ENCODE data around the gene KCNQ1. TPM values are rescaled to one million over a fixed set of nuclear protein-coding genes. Genes with fewer than 3 reads are reported as not detected.

KCNQ1 gene
- total and polyA plus RNA-seq, 2 donors (not counting 1 experiment from before 2014, with no cell fraction given), result 21.5 to 28.8 TPM

DNA sequence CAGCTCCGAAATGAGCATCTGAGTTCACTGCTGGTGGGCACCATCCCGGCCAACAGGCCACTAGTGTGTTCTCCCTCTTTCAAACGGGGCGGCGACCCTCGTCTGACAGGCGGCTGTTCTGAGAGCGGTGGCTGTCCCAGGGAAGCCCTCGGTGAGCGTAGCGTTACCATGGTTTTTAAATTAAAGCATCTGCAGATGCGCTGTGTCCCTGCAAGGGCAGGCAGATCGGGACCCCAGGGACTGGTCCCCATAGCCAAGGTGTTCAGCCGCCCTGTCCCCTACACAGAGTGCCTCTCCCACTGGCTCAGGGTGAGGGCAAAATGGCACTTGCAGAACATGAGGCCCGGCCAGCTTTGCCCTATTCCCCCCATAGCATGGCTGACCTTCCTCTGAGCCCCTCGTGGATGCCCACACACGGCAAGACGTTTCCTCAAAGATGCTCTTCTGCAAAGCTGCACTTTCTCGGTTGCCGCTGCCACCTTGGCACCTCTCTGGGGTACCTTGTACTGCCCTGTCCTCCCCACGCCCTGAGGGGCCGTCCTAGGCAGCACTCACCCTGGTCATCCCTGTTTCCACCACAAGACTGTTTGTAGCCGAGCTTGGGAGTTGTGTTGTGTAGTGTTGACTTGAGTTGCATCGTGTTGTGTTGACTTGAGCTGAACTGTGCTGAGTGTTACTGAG is 306.9 kb downstream of the KCNQ1 start:
- no peak overlapping the region for H3K4me3 Mint-ChIP-seq
- Histone ChIP-seq H3K4me1 (ENCODE audit: control insufficient read depth in 2 of 2, insufficient read depth in 2 of 2, low read length in 2 of 2) (no peaks in the 10 kb centered on the region), H2AFZ (ENCODE audit: insufficient read depth, low read depth, low read length, poor library complexity, severe bottlenecking) (no peak overlapping the region), H3K4me3 (ENCODE audit: control extremely low read depth in 1 of 5, extremely low read depth in 1 of 5, insufficient read depth in 1 of 5, low read depth in 2 of 5, low read length in 4 of 5) (no peak overlapping the region), H3K27ac (ENCODE audit: low read length in 2 of 2) (no peak overlapping the region), H3K36me3 (replicated peaks in 1 of 2; ENCODE audit: control extremely low read depth in 1 of 2, control insufficient read depth in 1 of 2, extremely low read depth in 1 of 2, insufficient read depth in 2 of 2, low read length in 1 of 2) (no peaks in the 10 kb centered on the region), H3K9me3 (ENCODE audit: control extremely low read depth in 1 of 3, control insufficient read depth in 2 of 3, insufficient read depth in 1 of 3, low read length in 2 of 3) (peaks cover 0 to 34% (median 8%) of the 10 kb centered on the region in 3 donors), H3K4me2 (replicated peaks; ENCODE audit: low read depth, low read length, poor library complexity, severe bottlenecking) (no peak overlapping the region), H4K20me1 (ENCODE audit: control insufficient read depth, insufficient read depth, low read length, poor library complexity, severe bottlenecking) (no peaks in the 10 kb centered on the region), H3K79me2 (ENCODE audit: control insufficient read depth, insufficient read depth, low read length) (no peaks in the 10 kb centered on the region), H3K27me3 (replicated peaks in 1 of 4; ENCODE audit: control extremely low read depth in 1 of 4, control insufficient read depth in 3 of 4, insufficient read depth in 4 of 4, low read length in 3 of 4) (no peaks in the 10 kb centered on the region), H3K9ac (ENCODE audit: low read length) (no peak overlapping the region)
- no peaks in the 10 kb centered on the region for H3K4me1 Mint-ChIP-seq
- H3K27ac Mint-ChIP-seq, result no peak overlapping the region
- no peaks in the 10 kb centered on the region for H3K9me3 Mint-ChIP-seq (ENCODE audit: insufficient read depth)
- no peak for TF ChIP-seq EZH2 (IDR thresholded peaks at IDR 0.05; ENCODE audit: borderline replicate concordance, insufficient read depth, low read depth, low read length, poor library complexity, severe bottlenecking)
- TF ChIP-seq, protein P1, sequence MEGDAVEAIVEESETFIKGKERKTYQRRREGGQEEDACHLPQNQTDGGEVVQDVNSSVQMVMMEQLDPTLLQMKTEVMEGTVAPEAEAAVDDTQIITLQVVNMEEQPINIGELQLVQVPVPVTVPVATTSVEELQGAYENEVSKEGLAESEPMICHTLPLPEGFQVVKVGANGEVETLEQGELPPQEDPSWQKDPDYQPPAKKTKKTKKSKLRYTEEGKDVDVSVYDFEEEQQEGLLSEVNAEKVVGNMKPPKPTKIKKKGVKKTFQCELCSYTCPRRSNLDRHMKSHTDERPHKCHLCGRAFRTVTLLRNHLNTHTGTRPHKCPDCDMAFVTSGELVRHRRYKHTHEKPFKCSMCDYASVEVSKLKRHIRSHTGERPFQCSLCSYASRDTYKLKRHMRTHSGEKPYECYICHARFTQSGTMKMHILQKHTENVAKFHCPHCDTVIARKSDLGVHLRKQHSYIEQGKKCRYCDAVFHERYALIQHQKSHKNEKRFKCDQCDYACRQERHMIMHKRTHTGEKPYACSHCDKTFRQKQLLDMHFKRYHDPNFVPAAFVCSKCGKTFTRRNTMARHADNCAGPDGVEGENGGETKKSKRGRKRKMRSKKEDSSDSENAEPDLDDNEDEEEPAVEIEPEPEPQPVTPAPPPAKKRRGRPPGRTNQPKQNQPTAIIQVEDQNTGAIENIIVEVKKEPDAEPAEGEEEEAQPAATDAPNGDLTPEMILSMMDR (IDR thresholded peaks at IDR 0.05), result no peak
- 89% methylated on average over 23 of the region's 24 CpGs for WGBS (ENCODE audit: insufficient coverage)
- intact Hi-C loops (cut with micrococcal nuclease), result no loop called here
- ATAC-seq (ENCODE audit: low read depth) (no peak), DNase-seq (no peak)
- no peaks in the 10 kb centered on the region for H3K27me3 Mint-ChIP-seq
- CTCF ChIA-PET, result no interaction called here
- POLR2A ChIA-PET, result no interaction called here

DNA sequence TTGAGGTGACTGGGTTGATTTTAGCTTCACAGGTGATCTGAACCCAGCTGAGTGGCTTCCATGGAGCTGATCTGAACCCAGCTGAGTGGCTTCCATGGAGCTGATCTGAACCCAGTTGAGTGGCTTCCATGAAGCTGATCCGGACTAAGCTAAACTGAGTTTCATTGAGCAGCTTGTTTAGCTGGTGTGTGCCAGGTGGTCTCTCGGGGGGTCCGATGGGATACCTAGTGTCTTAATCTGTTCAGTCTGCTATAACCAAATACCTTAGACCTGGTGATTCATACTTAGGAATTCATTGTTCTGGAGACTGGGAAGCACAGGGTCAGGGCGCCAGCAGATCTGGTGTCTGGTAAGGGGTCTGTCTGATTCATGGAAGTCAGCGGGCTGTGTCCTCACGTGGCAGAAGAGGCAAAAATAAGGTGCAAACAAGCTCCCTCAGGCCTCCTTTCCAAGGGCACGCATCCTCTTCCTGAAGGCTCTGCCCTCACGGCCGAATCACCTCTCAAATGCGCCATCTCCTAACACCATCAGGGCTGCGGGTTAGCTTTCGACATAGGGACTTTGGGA is 307.5 kb downstream of the KCNQ1 start:
- no peak for TF ChIP-seq EZH2 (IDR thresholded peaks at IDR 0.05; ENCODE audit: borderline replicate concordance, insufficient read depth, low read depth, low read length, poor library complexity, severe bottlenecking)
- TF ChIP-seq, protein P1 (IDR thresholded peaks at IDR 0.05), result no peak
- Histone ChIP-seq H3K4me1 (ENCODE audit: control insufficient read depth in 2 of 2, insufficient read depth in 2 of 2, low read length in 2 of 2) (no peaks in the 10 kb centered on the region), H4K20me1 (ENCODE audit: control insufficient read depth, insufficient read depth, low read length, poor library complexity, severe bottlenecking) (no peaks in the 10 kb centered on the region), H3K27me3 (replicated peaks in 1 of 4; ENCODE audit: control extremely low read depth in 1 of 4, control insufficient read depth in 3 of 4, insufficient read depth in 4 of 4, low read length in 3 of 4) (no peaks in the 10 kb centered on the region), H3K9me3 (ENCODE audit: control extremely low read depth in 1 of 3, control insufficient read depth in 2 of 3, insufficient read depth in 1 of 3, low read length in 2 of 3) (peaks cover 0 to 34% (median 8%) of the 10 kb centered on the region in 3 donors), H3K4me3 (ENCODE audit: control extremely low read depth in 1 of 5, extremely low read depth in 1 of 5, insufficient read depth in 1 of 5, low read depth in 2 of 5, low read length in 4 of 5) (no peak overlapping the region), H3K27ac (ENCODE audit: low read length in 2 of 2) (no peak overlapping the region), H3K36me3 (replicated peaks in 1 of 2; ENCODE audit: control extremely low read depth in 1 of 2, control insufficient read depth in 1 of 2, extremely low read depth in 1 of 2, insufficient read depth in 2 of 2, low read length in 1 of 2) (no peaks in the 10 kb centered on the region), H3K9ac (ENCODE audit: low read length) (no peak overlapping the region), H3K4me2 (replicated peaks; ENCODE audit: low read depth, low read length, poor library complexity, severe bottlenecking) (no peak overlapping the region), H2AFZ (ENCODE audit: insufficient read depth, low read depth, low read length, poor library complexity, severe bottlenecking) (no peak overlapping the region), H3K79me2 (ENCODE audit: control insufficient read depth, insufficient read depth, low read length) (no peaks in the 10 kb centered on the region)
- DNase-seq (no peak), ATAC-seq (ENCODE audit: low read depth) (no peak)
- POLR2A ChIA-PET, result no interaction called here
- Mint-ChIP-seq H3K27ac (no peak overlapping the region), H3K27me3 (no peaks in the 10 kb centered on the region), H3K4me1 (no peaks in the 10 kb centered on the region), H3K9me3 (ENCODE audit: insufficient read depth) (no peaks in the 10 kb centered on the region), H3K4me3 (no peak overlapping the region)
- 95% methylated on average over 8 of the region's 12 CpGs for WGBS (ENCODE audit: insufficient coverage)
- intact Hi-C loops (cut with micrococcal nuclease), result no loop called here
- CTCF ChIA-PET, result no interaction called here

All from B cell (primary cell).